Measurements from ENCODE around the gene LGALS1. TPM values are rescaled to one million over a fixed set of nuclear protein-coding genes. Genes with fewer than 3 reads are reported as not detected.
"Not testable (repeated sequence)": the region's sequence is repeated elsewhere in the genome, so short reads cannot be mapped to it uniquely, and the experiment has no call there.

Gene LGALS1
- total and polyA plus RNA-seq, 4 donors, result 347 to 1,622 (median 947) TPM

DNA sequence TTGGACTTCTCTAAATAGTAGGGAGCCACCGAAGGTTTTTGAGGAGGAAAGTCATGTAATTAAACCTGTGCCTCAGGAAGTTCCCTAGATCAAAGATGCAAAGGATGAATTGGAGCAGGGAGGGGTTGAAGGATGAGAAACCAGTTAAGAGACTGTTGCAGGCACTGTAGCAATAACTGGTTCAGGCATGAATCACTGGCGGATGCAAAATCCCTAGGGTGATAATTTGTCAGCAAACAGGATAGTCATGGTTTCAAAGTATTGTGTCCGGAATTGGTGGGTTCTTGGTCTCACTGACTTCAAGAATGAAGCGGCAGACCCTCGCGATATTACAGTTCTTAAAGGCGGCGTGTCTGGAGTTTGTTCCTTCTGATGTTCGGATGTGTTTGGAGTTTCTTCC lies 41.3 kb downstream of the LGALS1 start:
- ATAC-seq (ENCODE audit: insufficient read depth, low FRiP score), result no peak
- no peak for DNase-seq
- H3K4me3 ChIP-seq, result no peak overlapping the region
- H3K36me3 ChIP-seq (ENCODE audit: control insufficient read depth in 4 of 4, insufficient read depth in 4 of 4, low read length in 4 of 4), result no peaks in the 10 kb centered on the region
- H3K27me3 ChIP-seq (ENCODE audit: control insufficient read depth in 3 of 3, insufficient read depth in 3 of 3, low read length in 2 of 3), result no peaks in the 10 kb centered on the region
- no peaks in the 10 kb centered on the region for H3K9me3 ChIP-seq (ENCODE audit: control insufficient read depth in 4 of 4, insufficient read depth in 3 of 4, low read length in 3 of 4)
- H3K27ac ChIP-seq (ENCODE audit: low read depth in 1 of 2, low read length in 1 of 2), result no peak overlapping the region
- H3K9ac ChIP-seq (ENCODE audit: insufficient read depth in 1 of 2, low read length in 2 of 2), result no peak overlapping the region
- TF ChIP-seq, protein P1, sequence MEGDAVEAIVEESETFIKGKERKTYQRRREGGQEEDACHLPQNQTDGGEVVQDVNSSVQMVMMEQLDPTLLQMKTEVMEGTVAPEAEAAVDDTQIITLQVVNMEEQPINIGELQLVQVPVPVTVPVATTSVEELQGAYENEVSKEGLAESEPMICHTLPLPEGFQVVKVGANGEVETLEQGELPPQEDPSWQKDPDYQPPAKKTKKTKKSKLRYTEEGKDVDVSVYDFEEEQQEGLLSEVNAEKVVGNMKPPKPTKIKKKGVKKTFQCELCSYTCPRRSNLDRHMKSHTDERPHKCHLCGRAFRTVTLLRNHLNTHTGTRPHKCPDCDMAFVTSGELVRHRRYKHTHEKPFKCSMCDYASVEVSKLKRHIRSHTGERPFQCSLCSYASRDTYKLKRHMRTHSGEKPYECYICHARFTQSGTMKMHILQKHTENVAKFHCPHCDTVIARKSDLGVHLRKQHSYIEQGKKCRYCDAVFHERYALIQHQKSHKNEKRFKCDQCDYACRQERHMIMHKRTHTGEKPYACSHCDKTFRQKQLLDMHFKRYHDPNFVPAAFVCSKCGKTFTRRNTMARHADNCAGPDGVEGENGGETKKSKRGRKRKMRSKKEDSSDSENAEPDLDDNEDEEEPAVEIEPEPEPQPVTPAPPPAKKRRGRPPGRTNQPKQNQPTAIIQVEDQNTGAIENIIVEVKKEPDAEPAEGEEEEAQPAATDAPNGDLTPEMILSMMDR (IDR thresholded peaks at IDR 0.05; ENCODE audit: control extremely low read depth, extremely low read depth), result no peak
- 91 to 95% methylated on average over 9 of the region's 9 CpGs for WGBS, 2 donors
- H3K4me1 ChIP-seq (ENCODE audit: control insufficient read depth in 5 of 5, insufficient read depth in 5 of 5, low read length in 5 of 5), result no peaks in the 10 kb centered on the region

DNA sequence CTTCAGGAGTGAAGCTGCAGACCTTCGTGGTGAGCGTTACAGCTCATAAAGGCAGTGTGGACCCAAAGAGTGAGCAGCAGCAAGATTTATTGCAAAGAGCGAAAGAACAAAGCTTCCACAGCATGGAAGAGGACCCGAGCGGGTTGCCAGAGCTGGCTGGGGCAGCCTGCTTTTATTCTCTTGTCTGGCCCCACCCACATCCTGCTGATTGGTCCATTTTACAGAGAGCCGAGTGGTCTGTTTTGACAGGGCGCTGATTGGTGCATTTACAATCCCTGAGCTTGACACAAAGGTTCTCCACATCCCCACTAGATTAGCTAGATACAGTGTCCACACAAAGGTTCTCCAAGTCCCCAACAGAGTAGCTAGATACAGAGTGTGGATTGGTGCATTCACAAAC lies 41.8 kb downstream of the LGALS1 start:
- H3K4me1 ChIP-seq (ENCODE audit: control insufficient read depth in 5 of 5, insufficient read depth in 5 of 5, low read length in 5 of 5); H3K27ac ChIP-seq (ENCODE audit: low read depth in 1 of 2, low read length in 1 of 2); H3K9ac ChIP-seq (ENCODE audit: insufficient read depth in 1 of 2, low read length in 2 of 2); DNase-seq; H3K27me3 ChIP-seq (ENCODE audit: control insufficient read depth in 3 of 3, insufficient read depth in 3 of 3, low read length in 2 of 3); ATAC-seq (ENCODE audit: insufficient read depth, low FRiP score); H3K36me3 ChIP-seq (ENCODE audit: control insufficient read depth in 4 of 4, insufficient read depth in 4 of 4, low read length in 4 of 4); H3K9me3 ChIP-seq (ENCODE audit: control insufficient read depth in 4 of 4, insufficient read depth in 3 of 4, low read length in 3 of 4); H3K4me3 ChIP-seq: not testable (repeated sequence)
- 94 to 98% methylated on average over 7 of the region's 7 CpGs for WGBS, 2 donors

DNA sequence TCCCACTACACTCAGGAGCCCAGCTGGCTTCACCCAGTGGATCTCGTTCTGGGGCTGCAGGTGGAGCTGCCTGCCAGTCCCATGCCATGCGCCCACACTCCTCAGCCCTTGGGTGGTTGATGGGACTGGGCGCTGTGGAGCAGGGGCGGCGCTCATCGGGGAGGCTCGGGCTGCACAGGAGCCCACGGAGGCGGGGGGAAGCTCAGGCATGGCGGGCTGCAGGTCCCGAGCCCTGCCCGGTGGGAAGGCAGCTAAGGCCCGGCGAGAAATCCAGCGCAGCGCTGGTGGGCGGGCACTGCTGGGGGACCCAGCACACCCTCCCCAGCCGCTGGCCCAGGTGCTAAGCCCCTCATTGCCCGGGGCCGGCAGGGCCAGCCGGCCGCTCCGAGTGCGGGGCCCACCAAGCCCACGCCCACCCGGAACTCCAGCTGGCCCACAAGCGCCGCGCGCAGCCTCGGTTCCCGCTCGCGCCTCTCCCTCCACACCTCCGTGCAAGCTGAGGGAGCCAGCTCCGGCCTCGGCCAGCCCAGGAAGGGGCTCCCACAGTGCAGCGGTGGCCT lies 42.4 kb downstream of the LGALS1 start:
- H3K27me3 ChIP-seq (ENCODE audit: control insufficient read depth in 3 of 3, insufficient read depth in 3 of 3, low read length in 2 of 3); ATAC-seq (ENCODE audit: insufficient read depth, low FRiP score); H3K4me3 ChIP-seq; H3K9ac ChIP-seq (ENCODE audit: insufficient read depth in 1 of 2, low read length in 2 of 2); H3K27ac ChIP-seq (ENCODE audit: low read depth in 1 of 2, low read length in 1 of 2); H3K36me3 ChIP-seq (ENCODE audit: control insufficient read depth in 4 of 4, insufficient read depth in 4 of 4, low read length in 4 of 4); H3K4me1 ChIP-seq (ENCODE audit: control insufficient read depth in 5 of 5, insufficient read depth in 5 of 5, low read length in 5 of 5); DNase-seq; H3K9me3 ChIP-seq (ENCODE audit: control insufficient read depth in 4 of 4, insufficient read depth in 3 of 4, low read length in 3 of 4): not testable (repeated sequence)
- WGBS, 2 donors, result 84 to 98% methylated on average over 38 of the region's 38 CpGs

DNA sequence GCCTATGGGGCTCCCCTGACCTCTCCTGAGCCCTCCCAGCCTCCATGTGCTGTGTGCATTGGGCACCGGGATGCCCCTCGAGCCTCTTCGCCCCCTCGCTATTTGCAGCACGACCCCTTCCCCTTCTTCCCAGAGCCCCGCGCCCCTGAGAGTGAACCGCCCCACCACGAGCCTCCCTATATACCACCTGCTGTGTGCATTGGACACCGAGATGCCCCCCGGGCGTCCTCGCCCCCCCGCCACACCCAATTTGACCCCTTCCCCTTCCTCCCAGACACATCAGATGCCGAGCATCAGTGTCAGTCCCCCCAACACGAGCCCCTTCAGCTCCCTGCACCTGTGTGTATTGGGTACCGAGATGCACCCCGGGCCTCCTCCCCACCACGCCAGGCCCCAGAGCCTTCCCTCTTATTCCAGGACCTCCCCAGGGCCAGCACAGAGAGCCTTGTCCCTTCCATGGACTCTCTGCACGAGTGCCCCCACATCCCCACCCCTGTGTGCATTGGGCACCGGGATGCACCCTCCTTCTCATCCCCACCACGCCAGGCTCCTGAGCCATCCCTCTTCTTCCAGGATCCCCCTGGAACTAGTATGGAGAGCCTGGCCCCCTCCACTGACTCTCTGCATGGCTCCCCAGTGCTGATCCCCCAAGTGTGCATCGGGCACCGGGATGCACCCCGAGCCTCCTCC lies 50.3 kb downstream of the LGALS1 start:
- Histone ChIP-seq H3K27me3 (ENCODE audit: control insufficient read depth in 3 of 3, insufficient read depth in 3 of 3, low read length in 2 of 3) (no peaks in the 10 kb centered on the region), H3K27ac (ENCODE audit: low read depth in 1 of 2, low read length in 1 of 2) (no peak overlapping the region), H3K36me3 (ENCODE audit: control insufficient read depth in 4 of 4, insufficient read depth in 4 of 4, low read length in 4 of 4) (peaks cover 0 to 4% (median 0%) of the 10 kb centered on the region in 4 donors), H3K4me3 (no peak overlapping the region), H3K9ac (ENCODE audit: insufficient read depth in 1 of 2, low read length in 2 of 2) (no peak overlapping the region), H3K4me1 (ENCODE audit: control insufficient read depth in 5 of 5, insufficient read depth in 5 of 5, low read length in 5 of 5) (peaks cover 0 to 13% (median 2%) of the 10 kb centered on the region in 5 donors), H3K9me3 (ENCODE audit: control insufficient read depth in 4 of 4, insufficient read depth in 3 of 4, low read length in 3 of 4) (no peaks in the 10 kb centered on the region)
- 94 to 95% methylated on average over 25 of the region's 25 CpGs for WGBS, 2 donors
- ATAC-seq (ENCODE audit: insufficient read depth, low FRiP score) (no peak), DNase-seq (no peak)
- TF ChIP-seq, protein P1 (IDR thresholded peaks at IDR 0.05; ENCODE audit: control extremely low read depth, extremely low read depth), result no peak

All from lung (tissue), 12 donors.